Activated CD4-positive, alpha-beta T cell treated with anti-CD3 and anti-CD28 coated beads, Interleukin-2, amount 10 ng/mL, durations not matched to agents 7 days and 5 days (primary cell): ENCODE results near the gene ZNF341. TPM values are rescaled to one million over a fixed set of nuclear protein-coding genes. Genes with fewer than 3 reads are reported as not detected.
A peak's percentile ranks its signal among the peaks of the same experiment; 100 is the strongest.
"Not testable (repeated sequence)": the region's sequence is repeated elsewhere in the genome, so short reads cannot be mapped to it uniquely, and the experiment has no call there.

Experiments
- CTCF ChIA-PET: fragments of 350-600 bp; sonication (Branson Sonifier 250); formaldehyde crosslinking; loops from one replicate; lab custom pipeline; 2021; ENCODE audit warnings: antibody characterized with exemption; lab: Charles Lee
- POLR2A ChIA-PET: fragments of 350-600 bp; sonication (Branson Sonifier 250); formaldehyde crosslinking; loops from one replicate; lab custom pipeline; 2021; ENCODE audit warnings: antibody characterized with exemption; lab: Charles Lee
- DNase-seq: peaks from one replicate; pipeline ENCODE4 v3.0.0-alpha.2; 2020
- H3K27ac Mint-ChIP-seq: one replicate; pipeline ENCODE4 v1.8.0; 2021; ENCODE audit warnings: mild to moderate bottlenecking, moderate library complexity, mixed read lengths
- H3K27me3 Mint-ChIP-seq: one replicate; pipeline ENCODE4 v1.8.0; 2021; ENCODE audit warnings: mixed read lengths
- H3K36me3 Mint-ChIP-seq: one replicate; pipeline ENCODE4 v1.8.0; 2021; ENCODE audit warnings: low read depth, mixed read lengths
- H3K4me1 Mint-ChIP-seq: one replicate; pipeline ENCODE4 v1.8.0; 2021; ENCODE audit warnings: mixed read lengths
- H3K4me3 Mint-ChIP-seq: one replicate; pipeline ENCODE4 v1.8.0; 2021; ENCODE audit warnings: mild to moderate bottlenecking, moderate library complexity, mixed read lengths
- H3K9me3 Mint-ChIP-seq: one replicate; pipeline ENCODE4 v1.8.0; 2021; ENCODE audit warnings: mixed read lengths
- total RNA-seq, 2 experiments: library from RNA; stranded (reverse); gene quantifications; one replicate each; pipeline ENCODE4 v1.2.3, GENCODE V29; 2021

The ZNF341 gene
- total RNA-seq, 2 experiments from 2014 or later, result 5.5 to 5.8 TPM

- H3K9me3 Mint-ChIP-seq, result no peaks in the 10 kb centered on the region
- H3K4me1 Mint-ChIP-seq, result peaks cover 5% of the 10 kb centered on the region
- CTCF ChIA-PET, result no interaction called here
- H3K27ac Mint-ChIP-seq, result no peak overlapping the region
- POLR2A ChIA-PET, result interaction anchor here (0.6 kb wide), 1 partner anchor 81 kb away, joined by 3 read pairs; no protein-coding TSS in a partner anchor
- H3K27me3 Mint-ChIP-seq, result no peaks in the 10 kb centered on the region
- DNase-seq, result no peak
- no peak overlapping the region for H3K4me3 Mint-ChIP-seq
- H3K36me3 Mint-ChIP-seq, result peaks cover 9% of the 10 kb centered on the region
Observed at GRCh38 chr20:33744181-33744580, 12.4 kb downstream of the ZNF341 start.

GRCh38 chr20:33744773-33745385, 13.1 kb downstream of the ZNF341 start:
- ChIA-PET CTCF (no interaction called here), POLR2A (interaction anchor here (0.6 kb wide), 1 partner anchor 82 kb away, joined by 3 read pairs; no protein-coding TSS in a partner anchor)
- Mint-ChIP-seq H3K27ac (no peak overlapping the region), H3K4me1 (peaks cover 5% of the 10 kb centered on the region), H3K9me3 (no peaks in the 10 kb centered on the region), H3K36me3 (peaks cover 7% of the 10 kb centered on the region), H3K27me3 (no peaks in the 10 kb centered on the region), H3K4me3 (no peak overlapping the region)
- no peak for DNase-seq

DNA sequence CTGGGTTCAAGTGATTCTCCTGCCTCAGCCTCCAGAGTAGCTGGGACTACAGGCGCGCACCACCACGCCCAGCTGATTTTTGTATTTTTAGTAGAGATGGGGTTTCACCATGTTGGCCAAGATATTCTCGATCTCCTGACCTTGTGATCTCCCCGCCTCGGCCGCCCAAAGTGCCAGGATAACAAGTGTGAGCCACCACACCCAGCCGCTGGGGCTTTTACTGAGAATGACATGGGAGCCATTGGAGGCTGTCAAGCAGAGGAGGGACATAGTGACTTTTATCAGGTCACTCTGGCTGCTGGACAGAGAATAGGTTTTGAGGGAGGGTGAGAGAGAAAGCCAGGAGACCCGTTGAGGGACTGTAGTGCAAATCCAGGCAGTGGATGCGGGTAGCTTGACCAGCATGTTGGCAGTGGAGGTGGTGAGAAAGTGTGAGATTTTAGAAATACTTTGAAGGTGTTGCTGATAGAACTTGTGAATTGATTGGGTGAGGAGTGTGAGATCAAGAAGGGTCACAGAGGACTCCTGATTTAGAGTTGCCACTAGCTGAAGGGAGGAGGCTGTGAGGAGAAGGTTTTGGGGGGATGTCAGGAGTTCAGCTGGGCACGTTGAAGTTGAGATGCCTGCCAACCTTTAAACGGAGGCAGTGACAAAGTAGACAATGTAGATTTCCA, 14.7 kb downstream of the ZNF341 start:
- Mint-ChIP-seq H3K36me3 (peaks cover 11% of the 10 kb centered on the region), H3K9me3 (no peaks in the 10 kb centered on the region), H3K4me3 (no peak overlapping the region), H3K4me1 (peaks cover 5% of the 10 kb centered on the region), H3K27me3 (no peaks in the 10 kb centered on the region), H3K27ac (no peak overlapping the region)
- CTCF ChIA-PET, result no interaction called here
- POLR2A ChIA-PET, result interaction anchor here (0.5 kb wide), 1 partner anchor 204 kb away, joined by 4 read pairs; no protein-coding TSS in a partner anchor
- no peak for DNase-seq

DNA sequence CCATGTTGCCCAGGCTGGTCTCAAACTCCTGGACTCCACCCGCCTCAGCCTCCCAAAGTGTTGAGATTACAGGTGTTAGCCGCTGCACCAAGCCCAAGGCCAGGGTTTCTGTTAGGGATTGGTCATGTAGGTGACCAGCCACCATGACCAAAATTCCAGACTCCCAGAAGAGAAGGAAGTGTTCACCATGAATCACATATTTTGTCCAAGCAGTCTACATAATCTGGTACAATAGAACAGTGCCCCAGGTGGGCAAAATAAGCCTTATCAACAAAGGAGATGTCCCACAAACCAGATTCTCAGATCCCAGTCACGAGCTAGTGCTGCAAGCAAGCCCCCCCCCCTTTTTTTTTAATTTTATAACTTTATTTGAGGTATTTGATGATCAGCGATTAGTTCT, 20.0 kb downstream of the ZNF341 start:
- DNase-seq, result no peak
- peak overlapping the region; percentile 14 for H3K27ac Mint-ChIP-seq
- peaks cover 10% of the 10 kb centered on the region for H3K4me1 Mint-ChIP-seq
- H3K9me3 Mint-ChIP-seq, result no peaks in the 10 kb centered on the region
- ChIA-PET CTCF (interaction anchor here (0.6 to 0.9 kb wide), 3 partner anchors 8 to 28 kb away, joined by 3 read pairs; no protein-coding TSS in a partner anchor), POLR2A (interaction anchor here (0.7 kb wide), 1 partner anchor 71 kb away, joined by 4 read pairs; no protein-coding TSS in a partner anchor)
- H3K27me3 Mint-ChIP-seq, result no peaks in the 10 kb centered on the region
- H3K4me3 Mint-ChIP-seq, result no peak overlapping the region
- H3K36me3 Mint-ChIP-seq, result peaks cover 19% of the 10 kb centered on the region

DNA sequence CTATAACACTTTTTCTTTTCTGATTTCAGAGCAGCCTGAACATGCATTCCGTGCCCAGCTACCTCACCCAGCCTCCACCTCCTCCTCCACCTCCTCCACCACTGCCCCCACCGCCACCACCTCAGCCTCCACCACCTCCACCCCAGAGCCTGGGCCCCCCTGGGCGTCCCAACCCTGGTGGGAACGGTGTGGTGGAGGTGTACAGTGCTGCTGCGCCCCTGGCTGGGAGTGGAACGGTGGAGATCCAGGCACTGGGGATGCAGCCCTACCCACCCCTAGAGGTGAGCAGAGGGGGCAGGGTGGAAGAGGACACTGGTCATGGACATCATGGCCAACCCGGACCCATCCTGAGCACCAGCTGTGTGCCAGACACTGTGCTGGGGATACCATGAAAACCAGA, 21.3 kb downstream of the ZNF341 start:
- H3K4me3 Mint-ChIP-seq, result no peak overlapping the region
- no peaks in the 10 kb centered on the region for H3K27me3 Mint-ChIP-seq
- H3K9me3 Mint-ChIP-seq, result peaks cover 5% of the 10 kb centered on the region
- POLR2A ChIA-PET, result interaction anchor here (0.6 kb wide), 1 partner anchor 508 kb away, joined by 6 read pairs; no protein-coding TSS in a partner anchor
- H3K36me3 Mint-ChIP-seq, result peaks cover 31% of the 10 kb centered on the region
- CTCF ChIA-PET, result interaction anchor here (0.5 to 1.9 kb wide), 3 partner anchors 21 to 320 kb away, joined by 3 to 6 read pairs (median 4); partner anchors contain the start of gene ZNF341
- H3K4me1 Mint-ChIP-seq, result peaks cover 10% of the 10 kb centered on the region
- DNase-seq, result no peak
- H3K27ac Mint-ChIP-seq, result no peak overlapping the region

- Mint-ChIP-seq H3K4me1 (peaks cover 10% of the 10 kb centered on the region), H3K9me3 (peaks cover 5% of the 10 kb centered on the region), H3K27me3 (no peaks in the 10 kb centered on the region), H3K4me3 (no peak overlapping the region), H3K27ac (no peak overlapping the region), H3K36me3 (peaks cover 34% of the 10 kb centered on the region)
- DNase-seq, result no peak
- ChIA-PET POLR2A (interaction anchor here (0.6 kb wide), 1 partner anchor 509 kb away, joined by 6 read pairs; no protein-coding TSS in a partner anchor), CTCF (interaction anchor here (1.1 to 1.9 kb wide), 3 partner anchors 12 to 59 kb away, joined by 3 to 6 read pairs (median 4); partner anchors contain the start of gene ZNF341)
Observed at GRCh38 chr20:33753763-33754162, 22.0 kb downstream of the ZNF341 start.

DNA sequence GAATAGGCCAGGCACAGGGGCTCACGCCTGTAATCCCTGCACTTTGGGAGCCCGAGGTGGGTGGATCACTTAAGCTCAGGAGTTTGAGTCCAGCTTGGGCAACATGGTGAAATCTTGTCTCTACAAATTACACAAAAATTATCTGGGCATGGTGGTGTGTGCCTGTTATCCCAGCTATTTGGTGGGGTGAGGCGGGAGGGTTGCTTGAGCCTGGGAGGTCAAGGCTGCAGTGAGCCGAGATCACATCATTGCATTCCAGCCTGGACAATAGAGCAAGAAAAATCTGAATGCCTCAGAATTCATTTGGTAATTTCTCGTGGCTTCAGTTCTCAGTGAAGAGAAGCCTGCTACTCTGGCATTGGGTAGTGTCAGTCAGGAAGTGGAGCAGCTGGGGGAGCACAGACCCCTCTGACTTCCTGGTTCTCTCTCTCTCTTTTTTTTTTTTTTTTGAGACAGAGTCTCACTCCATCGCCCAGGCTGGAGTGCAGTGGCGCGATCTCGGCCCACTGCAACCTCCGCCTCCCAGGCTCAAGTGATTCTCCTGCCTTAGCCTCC, 24.2 kb downstream of the ZNF341 start:
- H3K9me3 Mint-ChIP-seq, H3K4me3 Mint-ChIP-seq, H3K27me3 Mint-ChIP-seq, POLR2A ChIA-PET, H3K4me1 Mint-ChIP-seq, DNase-seq: not testable (repeated sequence)
- CTCF ChIA-PET, result interaction anchor here (1.2 kb wide), 1 partner anchor 37 kb away, joined by 3 read pairs; no protein-coding TSS in a partner anchor
- peaks cover 32% of the 10 kb centered on the region for H3K36me3 Mint-ChIP-seq
- peak overlapping the region; percentile 69 for H3K27ac Mint-ChIP-seq

DNA sequence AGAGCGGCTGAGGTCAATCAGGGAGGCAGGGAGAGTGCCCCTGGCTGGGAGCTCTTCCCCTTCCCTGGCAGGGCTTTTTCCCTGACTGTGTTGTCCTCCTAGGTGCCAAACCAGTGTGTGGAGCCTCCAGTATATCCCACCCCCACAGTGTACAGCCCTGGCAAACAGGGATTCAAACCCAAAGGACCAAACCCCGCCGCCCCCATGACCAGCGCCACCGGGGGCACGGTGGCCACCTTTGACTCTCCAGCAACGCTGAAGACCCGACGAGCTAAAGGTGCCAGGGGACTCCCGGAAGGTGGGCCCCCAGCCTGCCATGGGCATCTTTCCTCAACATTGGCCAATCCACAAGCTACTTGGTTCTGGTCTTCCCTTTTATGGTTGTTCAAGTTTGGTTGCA, 25.2 kb downstream of the ZNF341 start:
- Mint-ChIP-seq H3K9me3 (peaks cover 5% of the 10 kb centered on the region), H3K27me3 (no peaks in the 10 kb centered on the region), H3K4me3 (no peak overlapping the region), H3K4me1 (peaks cover 10% of the 10 kb centered on the region), H3K27ac (no peak overlapping the region), H3K36me3 (peaks cover 29% of the 10 kb centered on the region)
- no peak for DNase-seq
- CTCF ChIA-PET, result interaction anchor here (0.9 to 1.2 kb wide), 3 partner anchors 14 to 36 kb away, joined by 3 to 4 read pairs (median 3); no protein-coding TSS in a partner anchor
- POLR2A ChIA-PET, result no interaction called here

- Mint-ChIP-seq H3K27ac (no peak overlapping the region), H3K27me3 (no peaks in the 10 kb centered on the region), H3K9me3 (peaks cover 5% of the 10 kb centered on the region), H3K36me3 (peaks cover 29% of the 10 kb centered on the region), H3K4me1 (peaks cover 10% of the 10 kb centered on the region), H3K4me3 (no peak overlapping the region)
- POLR2A ChIA-PET, result no interaction called here
- DNase-seq, result no peak
- CTCF ChIA-PET, result interaction anchor here (0.9 to 1.2 kb wide), 3 partner anchors 14 to 35 kb away, joined by 3 to 4 read pairs (median 3); no protein-coding TSS in a partner anchor
Observed at GRCh38 chr20:33757458-33757857, 25.7 kb downstream of the ZNF341 start.

DNA sequence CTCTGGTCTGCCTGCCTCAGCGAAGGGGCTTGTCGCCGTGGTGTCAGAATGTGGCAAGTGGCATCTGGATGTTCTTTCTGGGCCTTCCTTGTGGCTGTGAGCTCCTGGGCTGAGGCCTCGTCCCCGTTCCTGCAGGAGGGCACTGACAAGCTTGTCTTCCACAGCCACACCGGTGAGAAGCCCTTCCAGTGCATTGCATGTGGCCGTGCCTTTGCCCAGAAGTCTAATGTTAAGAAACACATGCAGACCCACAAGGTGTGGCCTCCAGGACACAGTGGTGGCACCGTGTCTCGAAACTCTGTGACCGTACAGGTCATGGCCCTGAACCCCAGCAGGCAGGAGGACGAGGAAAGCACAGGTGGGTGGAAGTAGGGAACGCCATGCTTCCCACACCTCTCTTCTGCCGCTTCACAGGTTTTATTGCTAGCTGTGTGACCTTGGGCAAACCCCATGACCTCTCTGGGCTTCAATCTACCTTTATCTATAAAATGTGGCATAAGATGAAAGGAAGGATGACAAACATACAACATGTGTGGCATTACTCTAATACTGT, 30.0 kb downstream of the ZNF341 start:
- Mint-ChIP-seq H3K27ac (no peak overlapping the region), H3K4me3 (no peak overlapping the region), H3K9me3 (peaks cover 5% of the 10 kb centered on the region), H3K27me3 (no peaks in the 10 kb centered on the region), H3K36me3 (peaks cover 22% of the 10 kb centered on the region), H3K4me1 (no peaks in the 10 kb centered on the region)
- ChIA-PET CTCF (interaction anchor here (1.7 kb wide), 1 partner anchor 7 kb away, joined by 3 read pairs; no protein-coding TSS in a partner anchor), POLR2A (no interaction called here)
- DNase-seq, result no peak

DNA sequence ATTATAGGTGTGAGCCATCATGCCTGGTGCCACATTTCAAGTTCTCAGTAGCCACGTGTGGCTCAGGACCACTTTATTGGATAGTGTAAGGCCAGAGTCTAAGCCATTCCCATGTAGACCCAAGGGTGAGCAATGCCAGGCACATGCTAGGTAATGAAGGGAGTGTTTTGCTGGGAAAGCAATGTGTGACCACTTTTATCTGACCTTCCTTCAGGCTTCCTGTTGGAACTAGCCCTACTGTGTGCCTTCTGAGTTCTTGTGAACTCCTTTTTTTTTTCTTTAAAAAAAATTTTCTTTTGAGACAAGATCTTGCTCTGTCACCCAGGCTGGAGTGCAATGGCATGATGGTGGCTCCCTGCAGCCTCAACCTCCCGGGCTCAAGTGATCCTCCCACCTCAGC, 33.3 kb downstream of the ZNF341 start:
- Mint-ChIP-seq H3K36me3 (peaks cover 6% of the 10 kb centered on the region), H3K4me1 (peaks cover 6% of the 10 kb centered on the region), H3K27ac (no peak overlapping the region), H3K9me3 (no peaks in the 10 kb centered on the region), H3K4me3 (no peak overlapping the region), H3K27me3 (no peaks in the 10 kb centered on the region)
- ChIA-PET POLR2A (no interaction called here), CTCF (no interaction called here)
- no peak for DNase-seq

GRCh38 chr20:33765592-33765991, 33.8 kb downstream of the ZNF341 start:
- no peak overlapping the region for H3K4me3 Mint-ChIP-seq
- CTCF ChIA-PET, result no interaction called here
- peaks cover 6% of the 10 kb centered on the region for H3K4me1 Mint-ChIP-seq
- POLR2A ChIA-PET, result no interaction called here
- DNase-seq, result no peak
- H3K27me3 Mint-ChIP-seq, result no peaks in the 10 kb centered on the region
- peaks cover 5% of the 10 kb centered on the region for H3K36me3 Mint-ChIP-seq
- H3K27ac Mint-ChIP-seq, result no peak overlapping the region
- H3K9me3 Mint-ChIP-seq, result no peaks in the 10 kb centered on the region
